ENCODE data around the gene ITGB1BP2.
"Not testable (repeated sequence)": the region's sequence is repeated elsewhere in the genome, so short reads cannot be mapped to it uniquely, and the experiment has no call there.

DNA sequence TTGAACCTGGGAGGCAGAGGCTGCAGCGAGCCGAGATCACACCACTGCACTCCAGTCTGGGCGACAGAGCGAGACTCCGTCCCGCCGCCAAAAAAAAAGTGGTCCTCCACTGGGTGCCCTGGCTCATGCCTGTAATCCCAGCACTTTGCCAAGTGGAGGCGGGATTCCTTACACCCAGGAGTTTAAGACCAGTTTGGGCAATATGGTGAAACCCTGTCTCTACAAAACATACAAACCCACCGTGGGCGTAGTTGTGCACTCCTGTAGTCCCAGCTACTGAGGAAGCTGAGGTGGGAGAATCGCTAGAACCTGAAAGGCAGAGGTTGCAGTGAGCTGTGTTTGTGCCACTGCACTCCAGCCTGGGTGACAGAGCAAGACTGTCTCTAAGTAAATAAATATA, 20.2 kb upstream of the ITGB1BP2 start:
- not testable (repeated sequence) for TF ChIP-seq HCFC1 (IDR thresholded peaks at IDR 0.05; ENCODE audit: low read depth, low read length); MEIS1 (CRISPR knock-in tag; IDR thresholded peaks at IDR 0.05; ENCODE audit: borderline replicate concordance); ZSCAN22 (CRISPR knock-in tag; IDR thresholded peaks at IDR 0.05); SETDB1 (CRISPR knock-in tag; IDR thresholded peaks at IDR 0.05; ENCODE audit: borderline replicate concordance); MXI1 (IDR thresholded peaks at IDR 0.05; ENCODE audit: borderline replicate concordance, low read depth, low read length); NFIC (IDR thresholded peaks at IDR 0.05; ENCODE audit: low read length); FOXJ3 (CRISPR knock-in tag; IDR thresholded peaks at IDR 0.05; ENCODE audit: borderline replicate concordance); YY1 (IDR thresholded peaks at IDR 0.05; ENCODE audit: insufficient read depth, insufficient replicate concordance, low read depth, low read length); POLR2AphosphoS5 (IDR thresholded peaks at IDR 0.05; ENCODE audit: low read depth, low read length); TCF12 (IDR thresholded peaks at IDR 0.05); TCF12 (CRISPR knock-in tag; IDR thresholded peaks at IDR 0.05); EZH2 (conservative IDR thresholded peaks at IDR 0.05; ENCODE audit: low read depth, low read length)
- TF ChIP-seq, protein P1, sequence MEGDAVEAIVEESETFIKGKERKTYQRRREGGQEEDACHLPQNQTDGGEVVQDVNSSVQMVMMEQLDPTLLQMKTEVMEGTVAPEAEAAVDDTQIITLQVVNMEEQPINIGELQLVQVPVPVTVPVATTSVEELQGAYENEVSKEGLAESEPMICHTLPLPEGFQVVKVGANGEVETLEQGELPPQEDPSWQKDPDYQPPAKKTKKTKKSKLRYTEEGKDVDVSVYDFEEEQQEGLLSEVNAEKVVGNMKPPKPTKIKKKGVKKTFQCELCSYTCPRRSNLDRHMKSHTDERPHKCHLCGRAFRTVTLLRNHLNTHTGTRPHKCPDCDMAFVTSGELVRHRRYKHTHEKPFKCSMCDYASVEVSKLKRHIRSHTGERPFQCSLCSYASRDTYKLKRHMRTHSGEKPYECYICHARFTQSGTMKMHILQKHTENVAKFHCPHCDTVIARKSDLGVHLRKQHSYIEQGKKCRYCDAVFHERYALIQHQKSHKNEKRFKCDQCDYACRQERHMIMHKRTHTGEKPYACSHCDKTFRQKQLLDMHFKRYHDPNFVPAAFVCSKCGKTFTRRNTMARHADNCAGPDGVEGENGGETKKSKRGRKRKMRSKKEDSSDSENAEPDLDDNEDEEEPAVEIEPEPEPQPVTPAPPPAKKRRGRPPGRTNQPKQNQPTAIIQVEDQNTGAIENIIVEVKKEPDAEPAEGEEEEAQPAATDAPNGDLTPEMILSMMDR (CRISPR knock-in tag; IDR thresholded peaks at IDR 0.05): not testable (repeated sequence)
- TF ChIP-seq, protein P2, sequence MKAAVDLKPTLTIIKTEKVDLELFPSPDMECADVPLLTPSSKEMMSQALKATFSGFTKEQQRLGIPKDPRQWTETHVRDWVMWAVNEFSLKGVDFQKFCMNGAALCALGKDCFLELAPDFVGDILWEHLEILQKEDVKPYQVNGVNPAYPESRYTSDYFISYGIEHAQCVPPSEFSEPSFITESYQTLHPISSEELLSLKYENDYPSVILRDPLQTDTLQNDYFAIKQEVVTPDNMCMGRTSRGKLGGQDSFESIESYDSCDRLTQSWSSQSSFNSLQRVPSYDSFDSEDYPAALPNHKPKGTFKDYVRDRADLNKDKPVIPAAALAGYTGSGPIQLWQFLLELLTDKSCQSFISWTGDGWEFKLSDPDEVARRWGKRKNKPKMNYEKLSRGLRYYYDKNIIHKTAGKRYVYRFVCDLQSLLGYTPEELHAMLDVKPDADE (CRISPR knock-in tag; IDR thresholded peaks at IDR 0.05): not testable (repeated sequence)
